ENCODE data around the gene HTR6.
"Not testable (repeated sequence)": the region's sequence is repeated elsewhere in the genome, so short reads cannot be mapped to it uniquely, and the experiment has no call there.

HTR6 gene

GRCh38 chr1:19664453-19665185, at the start of gene HTR6:
Gene HTR6, plus strand, starts transcription at chr1:19664875. Its CDS starts 879 bp downstream, at chr1:19665754.
- no peak for DNase-seq

GRCh38 chr1:19615438-19615837, 49.2 kb upstream of the HTR6 start:
- no peak for DNase-seq

GRCh38 chr1:19616489-19616888, 48.2 kb upstream of the HTR6 start:
- DNase-seq = no peak

- no peak for DNase-seq
Observed at GRCh38 chr1:19617376-19617775, 47.3 kb upstream of the HTR6 start.

GRCh38 chr1:19618428-19618827, 46.2 kb upstream of the HTR6 start:
- no peak for DNase-seq

- DNase-seq = no peak
Observed at GRCh38 chr1:19619697-19620384, 44.8 kb upstream of the HTR6 start.

GRCh38 chr1:19620786-19621185, 43.9 kb upstream of the HTR6 start:
- DNase-seq = no peak

- DNase-seq = no peak
Observed at GRCh38 chr1:19621274-19621950, 43.3 kb upstream of the HTR6 start.

- DNase-seq = no peak
Observed at GRCh38 chr1:19622204-19622603, 42.5 kb upstream of the HTR6 start.

GRCh38 chr1:19623523-19623922, 41.2 kb upstream of the HTR6 start:
- DNase-seq = no peak

GRCh38 chr1:19625291-19625937, 39.3 kb upstream of the HTR6 start:
- no peak for DNase-seq

- DNase-seq = no peak
Observed at GRCh38 chr1:19628879-19629278, 35.8 kb upstream of the HTR6 start.

- no peak for DNase-seq
Observed at GRCh38 chr1:19629357-19629756, 35.3 kb upstream of the HTR6 start.

- not testable (repeated sequence) for DNase-seq
Observed at GRCh38 chr1:19630192-19630591, 34.5 kb upstream of the HTR6 start.

- no peak for DNase-seq
Observed at GRCh38 chr1:19630720-19631395, 33.8 kb upstream of the HTR6 start.

GRCh38 chr1:19632211-19632610, 32.5 kb upstream of the HTR6 start:
- DNase-seq = no peak

GRCh38 chr1:19633106-19633505, 31.6 kb upstream of the HTR6 start:
- no peak for DNase-seq

- not testable (repeated sequence) for DNase-seq
Observed at GRCh38 chr1:19635064-19635463, 29.6 kb upstream of the HTR6 start.

- no peak for DNase-seq
Observed at GRCh38 chr1:19635646-19636045, 29.0 kb upstream of the HTR6 start.

- DNase-seq = no peak
Observed at GRCh38 chr1:19636065-19636464, 28.6 kb upstream of the HTR6 start.

GRCh38 chr1:19636749-19637148, 27.9 kb upstream of the HTR6 start:
- DNase-seq = not testable (repeated sequence)

- DNase-seq = no peak
Observed at GRCh38 chr1:19637606-19638005, 27.1 kb upstream of the HTR6 start.

- DNase-seq = not testable (repeated sequence)
Observed at GRCh38 chr1:19639228-19639627, 25.4 kb upstream of the HTR6 start.

Measured in activated gamma-delta T cell treated with Interleukin-2 at 50 U/mL for 16 hours (primary cell).